WTC11 (cell line): Measurements from ENCODE around the gene PITPNM3. TPM values are rescaled to one million over a fixed set of nuclear protein-coding genes. Genes with fewer than 3 reads are reported as not detected.

Source experiments
- ATAC-seq: fragments of 200-7000 bp; cut with Tn5 transposase; 2 replicates; pipeline ENCODE4 v1.10.0; 2021; ENCODE audit warnings: mild to moderate bottlenecking, moderate library complexity
- CTCF ChIA-PET: fragments of 300-600 bp; sonication (Branson Sonifier 250); formaldehyde crosslinking; loops from one replicate; lab custom pipeline; 2021; ENCODE audit warnings: antibody characterized with exemption; lab: Charles Lee
- POLR2A ChIA-PET: fragments of 350-600 bp; sonication (Branson Sonifier 250); formaldehyde crosslinking; loops from one replicate; lab custom pipeline; 2021; ENCODE audit warnings: antibody characterized with exemption; lab: Charles Lee
- DNase-seq: peaks from one replicate; pipeline ENCODE4 v3.0.0; 2021; ENCODE audit warnings: low spot score
- H3K27ac Mint-ChIP-seq: 2 replicates; pipeline ENCODE4 v1.8.0; 2021; ENCODE audit warnings: mixed read lengths
- H3K27me3 Mint-ChIP-seq: 2 replicates; pipeline ENCODE4 v1.8.0; 2021; ENCODE audit warnings: low read depth, mild to moderate bottlenecking, moderate library complexity, mixed read lengths
- H3K36me3 Mint-ChIP-seq: 2 replicates; pipeline ENCODE4 v1.8.0; 2021; ENCODE audit warnings: mixed read lengths
- H3K4me1 Mint-ChIP-seq: 2 replicates; pipeline ENCODE4 v1.8.0; 2022; ENCODE audit warnings: mixed read lengths
- H3K4me3 Mint-ChIP-seq: 2 replicates; pipeline ENCODE4 v1.8.0; 2021; ENCODE audit warnings: mild to moderate bottlenecking, moderate library complexity, mixed read lengths
- H3K9me3 Mint-ChIP-seq: 2 replicates; pipeline ENCODE4 v1.8.0; 2021; ENCODE audit warnings: mixed read lengths
- CDX4 ChIP-seq: fragments of 250-450 bp; sonication (Bioruptor Pico); IDR thresholded peaks from 2 replicates; pipeline ENCODE4 v1.9.0; 2021; ENCODE audit warnings: moderate library complexity, mild to moderate bottlenecking, inconsistent platforms, borderline replicate concordance
- FOXP1 ChIP-seq: sonication (generic); formaldehyde crosslinking; IDR thresholded peaks from 2 replicates; pipeline ENCODE4 v1.8.0; 2022; ENCODE audit warnings: missing genetic modification reagents, mild to moderate bottlenecking, moderate library complexity, borderline replicate concordance
- MAX ChIP-seq: sonication (generic); formaldehyde crosslinking; IDR thresholded peaks from 2 replicates; pipeline ENCODE4 v1.8.0; 2022; ENCODE audit warnings: mild to moderate bottlenecking, missing genetic modification reagents
- NR1H2 ChIP-seq: sonication (generic); formaldehyde crosslinking; IDR thresholded peaks from 2 replicates; pipeline ENCODE4 v1.9.0; 2021; ENCODE audit warnings: mild to moderate bottlenecking, moderate library complexity, missing genetic modification reagents
- PRDM15 ChIP-seq: sonication (generic); formaldehyde crosslinking; IDR thresholded peaks from 2 replicates; pipeline ENCODE4 v1.8.0; 2022; ENCODE audit warnings: missing genetic modification reagents
- TEAD4 ChIP-seq: sonication (generic); formaldehyde crosslinking; IDR thresholded peaks from 2 replicates; pipeline ENCODE4 v1.8.0; 2022; ENCODE audit warnings: mild to moderate bottlenecking, missing genetic modification reagents
- ZBTB21 ChIP-seq: sonication (generic); formaldehyde crosslinking; IDR thresholded peaks from 2 replicates; pipeline ENCODE4 v1.8.1; 2023; ENCODE audit warnings: mild to moderate bottlenecking, missing genetic modification reagents, borderline replicate concordance
- total RNA-seq: library from RNA; stranded (reverse); gene quantifications from 3 replicates; pipeline ENCODE4 v1.2.3, GENCODE V29; 2021
- TF ChIP-seq, protein P1 (sequence below): sonication (generic); formaldehyde crosslinking; IDR thresholded peaks from 2 replicates; pipeline ENCODE4 v1.8.1; 2022; ENCODE audit warnings: mild to moderate bottlenecking, moderate library complexity, missing genetic modification reagents
- TF ChIP-seq, protein P2 (sequence below): sonication (generic); formaldehyde crosslinking; IDR thresholded peaks from 2 replicates; pipeline ENCODE4 v1.8.1; 2022; ENCODE audit warnings: low read depth, missing genetic modification reagents, borderline replicate concordance
- TF ChIP-seq, protein P3 (sequence below): sonication (generic); formaldehyde crosslinking; IDR thresholded peaks from 2 replicates; pipeline ENCODE4 v1.8.1; 2022; ENCODE audit warnings: missing genetic modification reagents, borderline replicate concordance

PITPNM3 gene
- total RNA-seq, 1 experiment from 2014 or later, result 2.8 TPM

- H3K9me3 Mint-ChIP-seq, result no peaks in the 10 kb centered on the region
- no peaks in the 10 kb centered on the region for H3K27me3 Mint-ChIP-seq
- ATAC-seq (no peak), DNase-seq (no peak)
- peaks cover 27% of the 10 kb centered on the region for H3K4me1 Mint-ChIP-seq
- H3K27ac Mint-ChIP-seq, result peak overlapping the region; percentile 64; the same call in 1 of the 2 replicates
- ChIA-PET CTCF (interaction anchor here (0.8 to 1.9 kb wide), 4 partner anchors 9 to 103 kb away, joined by 3 to 6 read pairs (median 4); no protein-coding TSS in a partner anchor), POLR2A (interaction anchor here (0.6 kb wide), 1 partner anchor 10 kb away, joined by 8 read pairs; no protein-coding TSS in a partner anchor)
- H3K4me3 Mint-ChIP-seq, result no peak overlapping the region
- TF ChIP-seq MAX (CRISPR knock-in tag) (no peak), PRDM15 (CRISPR knock-in tag) (peak; percentile 43), TEAD4 (CRISPR knock-in tag) (no peak), CDX4 (no peak), NR1H2 (CRISPR knock-in tag) (no peak), FOXP1 (CRISPR knock-in tag) (no peak)
- TF ChIP-seq, protein P1, sequence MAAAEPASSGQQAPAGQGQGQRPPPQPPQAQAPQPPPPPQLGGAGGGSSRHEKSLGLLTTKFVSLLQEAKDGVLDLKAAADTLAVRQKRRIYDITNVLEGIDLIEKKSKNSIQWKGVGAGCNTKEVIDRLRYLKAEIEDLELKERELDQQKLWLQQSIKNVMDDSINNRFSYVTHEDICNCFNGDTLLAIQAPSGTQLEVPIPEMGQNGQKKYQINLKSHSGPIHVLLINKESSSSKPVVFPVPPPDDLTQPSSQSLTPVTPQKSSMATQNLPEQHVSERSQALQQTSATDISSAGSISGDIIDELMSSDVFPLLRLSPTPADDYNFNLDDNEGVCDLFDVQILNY, result no peak
- TF ChIP-seq, protein P2, sequence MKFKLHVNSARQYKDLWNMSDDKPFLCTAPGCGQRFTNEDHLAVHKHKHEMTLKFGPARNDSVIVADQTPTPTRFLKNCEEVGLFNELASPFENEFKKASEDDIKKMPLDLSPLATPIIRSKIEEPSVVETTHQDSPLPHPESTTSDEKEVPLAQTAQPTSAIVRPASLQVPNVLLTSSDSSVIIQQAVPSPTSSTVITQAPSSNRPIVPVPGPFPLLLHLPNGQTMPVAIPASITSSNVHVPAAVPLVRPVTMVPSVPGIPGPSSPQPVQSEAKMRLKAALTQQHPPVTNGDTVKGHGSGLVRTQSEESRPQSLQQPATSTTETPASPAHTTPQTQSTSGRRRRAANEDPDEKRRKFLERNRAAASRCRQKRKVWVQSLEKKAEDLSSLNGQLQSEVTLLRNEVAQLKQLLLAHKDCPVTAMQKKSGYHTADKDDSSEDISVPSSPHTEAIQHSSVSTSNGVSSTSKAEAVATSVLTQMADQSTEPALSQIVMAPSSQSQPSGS (CRISPR knock-in tag), result no peak
- H3K36me3 Mint-ChIP-seq, result peaks cover 11% of the 10 kb centered on the region; the same call in 1 of the 2 replicates
Measured at GRCh38 chr17:6576038-6576785, 19.9 kb upstream of the PITPNM3 start.

GRCh38 chr17:6575596-6575988 lies 19.2 kb upstream of the PITPNM3 start:
- ATAC-seq (no peak), DNase-seq (no peak)
- POLR2A ChIA-PET, result interaction anchor here (0.6 kb wide), 1 partner anchor 9 kb away, joined by 8 read pairs; no protein-coding TSS in a partner anchor
- H3K27me3 Mint-ChIP-seq, result no peaks in the 10 kb centered on the region
- H3K4me1 Mint-ChIP-seq, result peaks cover 27% of the 10 kb centered on the region
- TF ChIP-seq, protein P3, sequence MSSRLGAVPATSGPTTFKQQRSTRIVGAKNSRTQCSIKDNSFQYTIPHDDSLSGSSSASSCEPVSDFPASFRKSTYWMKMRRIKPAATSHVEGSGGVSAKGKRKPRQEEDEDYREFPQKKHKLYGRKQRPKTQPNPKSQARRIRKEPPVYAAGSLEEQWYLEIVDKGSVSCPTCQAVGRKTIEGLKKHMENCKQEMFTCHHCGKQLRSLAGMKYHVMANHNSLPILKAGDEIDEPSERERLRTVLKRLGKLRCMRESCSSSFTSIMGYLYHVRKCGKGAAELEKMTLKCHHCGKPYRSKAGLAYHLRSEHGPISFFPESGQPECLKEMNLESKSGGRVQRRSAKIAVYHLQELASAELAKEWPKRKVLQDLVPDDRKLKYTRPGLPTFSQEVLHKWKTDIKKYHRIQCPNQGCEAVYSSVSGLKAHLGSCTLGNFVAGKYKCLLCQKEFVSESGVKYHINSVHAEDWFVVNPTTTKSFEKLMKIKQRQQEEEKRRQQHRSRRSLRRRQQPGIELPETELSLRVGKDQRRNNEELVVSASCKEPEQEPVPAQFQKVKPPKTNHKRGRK (CRISPR knock-in tag), result no peak
- no peak for TF ChIP-seq ZBTB21
- H3K9me3 Mint-ChIP-seq, result no peaks in the 10 kb centered on the region
- CTCF ChIA-PET, result interaction anchor here (0.9 to 1.9 kb wide), 4 partner anchors 11 to 140 kb away, joined by 3 to 6 read pairs (median 4); no protein-coding TSS in a partner anchor
- H3K27ac Mint-ChIP-seq, result peak overlapping the region; percentile 64
- no peak overlapping the region for H3K4me3 Mint-ChIP-seq
- peaks cover 9% of the 10 kb centered on the region; the same call in 1 of the 2 replicates for H3K36me3 Mint-ChIP-seq
